Measurements from ENCODE around the gene GAN.

DNA sequence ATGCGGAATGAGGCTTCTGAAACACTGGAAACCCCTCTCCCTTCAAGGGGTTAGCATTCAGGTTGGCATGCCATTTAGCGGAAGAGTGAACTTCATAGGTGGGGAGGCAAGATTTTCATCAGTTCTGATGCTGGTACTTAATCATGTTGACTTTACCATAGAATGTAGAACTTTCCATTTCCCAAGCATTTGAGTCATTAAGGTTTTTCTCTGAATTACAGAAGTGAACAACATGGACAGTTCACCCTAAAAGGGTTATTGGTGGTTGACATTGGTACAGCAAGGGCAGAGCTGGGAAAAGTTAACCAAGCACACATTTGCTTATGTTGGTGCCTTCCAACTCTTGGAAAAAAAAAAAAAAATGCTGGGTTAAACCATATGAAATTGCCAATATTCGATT, 39.1 kb downstream of the GAN start:
- TF ChIP-seq EZH2 (IDR thresholded peaks at IDR 0.05; ENCODE audit: low read length, unreplicated experiment) (no peak), CTCF (conservative IDR thresholded peaks at IDR 0.05; ENCODE audit: low read depth, low read length) (no peak), EZH2phosphoT487 (IDR thresholded peaks at IDR 0.05; ENCODE audit: borderline replicate concordance, low read length) (no peak)
